A172 (cell line): Measurements from ENCODE around the gene PRR16. TPM values are rescaled to one million over a fixed set of nuclear protein-coding genes. Genes with fewer than 3 reads are reported as not detected.

ENCODE experiments used
- DNase-seq: peaks from one replicate; pipeline ENCODE4 v3.0.0-alpha.2; 2015; ENCODE audit warnings: low spot score
- total RNA-seq: library from RNA; depleted of rRNA; stranded (reverse); fragments of >200 nt; shearing (Covaris generic); gene quantifications from 2 replicates; pipeline ENCODE4 v1.2.3, GENCODE V29; 2014

The PRR16 gene
- total RNA-seq, 1 experiment from 2014 or later: 4.0 TPM

DNA sequence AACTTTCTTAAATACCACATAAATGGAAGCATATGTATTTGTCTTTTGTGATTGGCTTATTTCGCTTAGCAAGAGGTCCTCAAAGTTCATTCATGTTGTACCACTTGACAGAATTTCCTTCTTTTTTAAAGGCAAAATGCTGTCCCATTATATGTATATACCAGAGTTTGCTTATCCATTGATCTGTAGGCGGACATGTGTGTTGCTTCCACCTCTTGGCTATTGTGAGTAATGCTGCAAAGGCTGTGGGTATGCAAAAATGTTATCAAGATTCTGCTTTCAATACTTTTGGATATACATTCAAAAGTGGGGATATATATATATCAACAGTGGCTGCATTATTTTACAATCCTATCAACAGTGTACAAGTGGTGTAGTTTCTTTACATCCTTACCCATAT lies 271.0 kb downstream of the PRR16 start:
- DNase-seq: no peak
